Measurements from ENCODE around the gene FAM180A.
"Not testable (repeated sequence)": the region's sequence is repeated elsewhere in the genome, so short reads cannot be mapped to it uniquely, and the experiment has no call there.

Gene FAM180A

GRCh38 chr7:135770139-135770710, 21.6 kb upstream of the FAM180A start:
- DNase-seq: no peak

GRCh38 chr7:135769005-135769802, 20.6 kb upstream of the FAM180A start:
- no peak for DNase-seq

GRCh38 chr7:135768467-135768866, 19.9 kb upstream of the FAM180A start:
- DNase-seq: no peak

GRCh38 chr7:135768064-135768463, 19.5 kb upstream of the FAM180A start:
- no peak for DNase-seq

GRCh38 chr7:135763261-135763660, 14.6 kb upstream of the FAM180A start:
- DNase-seq: no peak

- no peak for DNase-seq
Measured at GRCh38 chr7:135761751-135762488, 13.3 kb upstream of the FAM180A start.

GRCh38 chr7:135759532-135759931, 10.9 kb upstream of the FAM180A start:
- no peak for DNase-seq

GRCh38 chr7:135758531-135758932, 9.9 kb upstream of the FAM180A start:
- no peak for DNase-seq

GRCh38 chr7:135757719-135758411, 9.3 kb upstream of the FAM180A start:
- DNase-seq: no peak

GRCh38 chr7:135756191-135756590, 7.6 kb upstream of the FAM180A start:
- no peak for DNase-seq

GRCh38 chr7:135755351-135755753, 6.7 kb upstream of the FAM180A start:
- no peak for DNase-seq

GRCh38 chr7:135753616-135754413, 5.2 kb upstream of the FAM180A start:
- DNase-seq: no peak

- DNase-seq: no peak
Measured at GRCh38 chr7:135747366-135747765, 1.2 kb downstream of the FAM180A start.

GRCh38 chr7:135745703-135746312, 2.8 kb downstream of the FAM180A start:
- no peak for DNase-seq

- no peak for DNase-seq
Measured at GRCh38 chr7:135744938-135745702, 3.5 kb downstream of the FAM180A start.

- no peak for DNase-seq
Measured at GRCh38 chr7:135743907-135744731, 4.5 kb downstream of the FAM180A start.

- DNase-seq: no peak
Measured at GRCh38 chr7:135742371-135742770, 6.2 kb downstream of the FAM180A start.

- no peak for DNase-seq
Measured at GRCh38 chr7:135741905-135742304, 6.7 kb downstream of the FAM180A start.

- DNase-seq: no peak
Measured at GRCh38 chr7:135740889-135741288, 7.7 kb downstream of the FAM180A start.

- DNase-seq: not testable (repeated sequence)
Measured at GRCh38 chr7:135737306-135737647, 11.3 kb downstream of the FAM180A start.

All from AML-193 (cell line).